ENCODE results near the gene TMEM247. TPM values are rescaled to one million over a fixed set of nuclear protein-coding genes. Genes with fewer than 3 reads are reported as not detected.

Gene TMEM247
- total and polyA plus RNA-seq, 2 of the 8 experiments (the other 6 are each of a cell fraction or from before 2014, with no cell fraction given), result not detected

GRCh38 chr2:46435353-46435752, 44.0 kb upstream of the TMEM247 start (continued):
- TF ChIP-seq E2F6 (IDR thresholded peaks at IDR 0.05), result no peak
- TF ChIP-seq BCL11A (IDR thresholded peaks at IDR 0.05; ENCODE audit: low read depth in 2 of 2, low read length in 2 of 2), result no peak

All from H1 (cell line).